Gastrocnemius medialis (tissue), 4 donors: ENCODE measurements around the gene STAMBPL1.

Source experiments
- CTCF ChIP-seq, 5 experiments: fragments of 450-650 bp in 3 of 5; fragments of 200-600 bp in 2 of 5; sonication (generic) in 2 of 5; IDR thresholded peaks in 4 of 5; conservative IDR thresholded peaks in 1 of 5; 1 replicate in 4 of 5; 2 replicates in 1 of 5; pipeline ENCODE4 v1.5.1; 2016 to 2019; ENCODE audit warnings: antibody characterized with exemption in 5 of 5, mild to moderate bottlenecking in 3 of 5, moderate library complexity in 3 of 5
- POLR2A ChIP-seq, 2 donors: fragments of 450-650 bp; IDR thresholded peaks; one replicate each; pipeline ENCODE4 v1.6.1; 2017; ENCODE audit warnings: antibody characterized with exemption in 2 of 2, mild to moderate bottlenecking in 2 of 2, moderate library complexity in 2 of 2

GRCh38 chr10:88962336-88962735 lies 82.3 kb downstream of the STAMBPL1 start:
- TF ChIP-seq CTCF (IDR thresholded peaks at IDR 0.05 in 4 of 5, conservative IDR thresholded peaks at IDR 0.05 in 1 of 5) (no peak), POLR2A (IDR thresholded peaks at IDR 0.05) (no peak)
